ENCODE results near the gene ZNHIT1. TPM values are rescaled to one million over a fixed set of nuclear protein-coding genes. Genes with fewer than 3 reads are reported as not detected.

Gene ZNHIT1
- total RNA-seq, 1 experiment from 2014 or later = 69.7 TPM

- in situ Hi-C loops (cut with HindIII; ENCODE audit: low pct_unique_long_range_greater_than_20kb, low sequenced_read_pairs) = no loop called here
- ChIA-PET CTCF (interaction anchor here (1.6 kb wide), 1 partner anchor 23 kb away, joined by 5 read pairs; no protein-coding TSS in a partner anchor), POLR2A (interaction anchor here (0.7 kb wide), 1 partner anchor 72 kb away, joined by 3 read pairs; no protein-coding TSS in a partner anchor)
- intact Hi-C loops (cut with micrococcal nuclease; ENCODE audit: unreplicated experiment) = no loop called here
- Histone ChIP-seq H3K4me3 (ENCODE audit: low read depth in 2 of 2, low read length in 2 of 2) (peak overlapping the region; percentile 8 to 46; a peak in 3 of 4 replicates), H3K27ac (ENCODE audit: low read length) (no peak overlapping the region), H3K9me3 (ENCODE audit: control insufficient read depth, insufficient read depth, low read depth, low read length) (no peaks in the 10 kb centered on the region), H3K4me1 (ENCODE audit: control insufficient read depth, insufficient read depth, low read length) (peaks cover 56% of the 10 kb centered on the region), H3K36me3 (ENCODE audit: control insufficient read depth, insufficient read depth, low read length) (no peaks in the 10 kb centered on the region), H3K27me3 (ENCODE audit: control insufficient read depth, insufficient read depth, low read length) (peaks cover 16% of the 10 kb centered on the region)
- TF ChIP-seq POLR2AphosphoS5 (IDR thresholded peaks at IDR 0.05; ENCODE audit: low read depth, low read length) (no peak), CTCF (IDR thresholded peaks at IDR 0.05) (no peak), TCF7L2 (IDR thresholded peaks at IDR 0.05; ENCODE audit: low read depth, low read length) (no peak), SIN3A (IDR thresholded peaks at IDR 0.05; ENCODE audit: borderline replicate concordance, insufficient read depth, low read depth, low read length) (no peak)
- DNase-seq (ENCODE audit: low read depth, low spot score) (no peak), ATAC-seq (no peak)
- no TSS peak for BruUV-seq (replicated peaks)
Observed at GRCh38 chr7:101169110-101169837, 48.7 kb upstream of the ZNHIT1 start.

GRCh38 chr7:101169838-101170551, 48.0 kb upstream of the ZNHIT1 start:
- POLR2A ChIA-PET = interaction anchor here (0.6 kb wide), 1 partner anchor 90 kb away, joined by 6 read pairs; no protein-coding TSS in a partner anchor
- H3K27me3 ChIP-seq (ENCODE audit: control insufficient read depth, insufficient read depth, low read length) = peaks cover 16% of the 10 kb centered on the region
- ATAC-seq (peak; percentile 43), DNase-seq (ENCODE audit: low read depth, low spot score) (no peak)
- no peak overlapping the region for H3K27ac ChIP-seq (ENCODE audit: low read length)
- peaks cover 50% of the 10 kb centered on the region for H3K4me1 ChIP-seq (ENCODE audit: control insufficient read depth, insufficient read depth, low read length)
- no TSS peak for BruUV-seq (replicated peaks)
- CTCF ChIA-PET = interaction anchor here (0.9 to 1.6 kb wide), 2 partner anchors 23 to 26 kb away, joined by 5 to 10 read pairs; no protein-coding TSS in a partner anchor
- in situ Hi-C loops (cut with HindIII; ENCODE audit: low pct_unique_long_range_greater_than_20kb, low sequenced_read_pairs) (no loop called here), intact Hi-C loops (cut with micrococcal nuclease; ENCODE audit: unreplicated experiment) (no loop called here)
- H3K36me3 ChIP-seq (ENCODE audit: control insufficient read depth, insufficient read depth, low read length) = no peaks in the 10 kb centered on the region
- TF ChIP-seq SIN3A (IDR thresholded peaks at IDR 0.05; ENCODE audit: borderline replicate concordance, insufficient read depth, low read depth, low read length) = no peak
- TF ChIP-seq CTCF (IDR thresholded peaks at IDR 0.05) = peak; percentile 98
- no peak for TF ChIP-seq TCF7L2 (IDR thresholded peaks at IDR 0.05; ENCODE audit: low read depth, low read length)
- TF ChIP-seq REST (IDR thresholded peaks at IDR 0.05; ENCODE audit: insufficient read depth in 1 of 2, low read depth in 2 of 2, low read length in 1 of 2) = peak in 1 of 2 experiments; percentile 73; a peak in 2 of 4 replicates
- TF ChIP-seq POLR2AphosphoS5 (IDR thresholded peaks at IDR 0.05; ENCODE audit: low read depth, low read length) = no peak
- H3K9me3 ChIP-seq (ENCODE audit: control insufficient read depth, insufficient read depth, low read depth, low read length) = no peaks in the 10 kb centered on the region
- peak overlapping the region; percentile 8 to 46; a peak in 3 of 4 replicates for H3K4me3 ChIP-seq (ENCODE audit: low read depth in 2 of 2, low read length in 2 of 2)
